Subcutaneous adipose tissue (tissue), 4 donors: ENCODE data around the gene TSPAN6. TPM values are rescaled to one million over a fixed set of nuclear protein-coding genes. Genes with fewer than 3 reads are reported as not detected.

Experiments used
- total RNA-seq, 4 donors: library from RNA; depleted of rRNA; stranded (reverse); fragments of >200 nt; gene quantifications; one replicate each; pipeline ENCODE4 v1.1.0, GENCODE V29; 2016
- TF ChIP-seq, protein P1 (sequence below): fragments of 450-650 bp; IDR thresholded peaks from one replicate; pipeline ENCODE4 v1.5.1; 2016; ENCODE audit warnings: low read depth, mild to moderate bottlenecking, control low read depth, antibody characterized with exemption, moderate library complexity

TSPAN6 gene
- total RNA-seq, 4 donors from 2014 or later: 29.1 to 56.7 (median 38.4) TPM

DNA sequence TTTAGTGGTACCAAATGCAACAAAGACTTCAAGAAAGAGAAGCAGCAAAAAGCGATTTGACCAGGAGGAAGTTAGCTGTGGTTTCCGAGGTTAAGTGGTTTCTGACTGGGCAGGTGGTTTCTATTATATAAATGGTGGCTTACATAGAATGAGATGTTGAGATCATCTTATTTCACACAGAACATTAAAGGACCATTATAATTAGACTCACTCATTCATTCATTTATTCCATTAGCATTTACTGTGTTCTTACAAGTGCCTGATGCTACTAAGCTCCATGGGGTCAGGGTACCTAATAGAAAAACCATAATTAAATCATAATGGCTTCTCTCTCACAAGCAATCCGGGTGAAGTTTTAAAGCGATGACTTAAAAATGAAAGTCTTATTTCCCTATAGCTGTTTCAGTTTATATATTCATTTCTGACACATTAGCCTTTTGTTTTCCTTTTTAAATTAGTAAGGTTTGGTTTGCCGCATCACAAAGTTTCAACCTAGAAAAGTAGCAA lies 10.6 kb downstream of the TSPAN6 start:
- TF ChIP-seq, protein P1, sequence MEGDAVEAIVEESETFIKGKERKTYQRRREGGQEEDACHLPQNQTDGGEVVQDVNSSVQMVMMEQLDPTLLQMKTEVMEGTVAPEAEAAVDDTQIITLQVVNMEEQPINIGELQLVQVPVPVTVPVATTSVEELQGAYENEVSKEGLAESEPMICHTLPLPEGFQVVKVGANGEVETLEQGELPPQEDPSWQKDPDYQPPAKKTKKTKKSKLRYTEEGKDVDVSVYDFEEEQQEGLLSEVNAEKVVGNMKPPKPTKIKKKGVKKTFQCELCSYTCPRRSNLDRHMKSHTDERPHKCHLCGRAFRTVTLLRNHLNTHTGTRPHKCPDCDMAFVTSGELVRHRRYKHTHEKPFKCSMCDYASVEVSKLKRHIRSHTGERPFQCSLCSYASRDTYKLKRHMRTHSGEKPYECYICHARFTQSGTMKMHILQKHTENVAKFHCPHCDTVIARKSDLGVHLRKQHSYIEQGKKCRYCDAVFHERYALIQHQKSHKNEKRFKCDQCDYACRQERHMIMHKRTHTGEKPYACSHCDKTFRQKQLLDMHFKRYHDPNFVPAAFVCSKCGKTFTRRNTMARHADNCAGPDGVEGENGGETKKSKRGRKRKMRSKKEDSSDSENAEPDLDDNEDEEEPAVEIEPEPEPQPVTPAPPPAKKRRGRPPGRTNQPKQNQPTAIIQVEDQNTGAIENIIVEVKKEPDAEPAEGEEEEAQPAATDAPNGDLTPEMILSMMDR: no peak

DNA sequence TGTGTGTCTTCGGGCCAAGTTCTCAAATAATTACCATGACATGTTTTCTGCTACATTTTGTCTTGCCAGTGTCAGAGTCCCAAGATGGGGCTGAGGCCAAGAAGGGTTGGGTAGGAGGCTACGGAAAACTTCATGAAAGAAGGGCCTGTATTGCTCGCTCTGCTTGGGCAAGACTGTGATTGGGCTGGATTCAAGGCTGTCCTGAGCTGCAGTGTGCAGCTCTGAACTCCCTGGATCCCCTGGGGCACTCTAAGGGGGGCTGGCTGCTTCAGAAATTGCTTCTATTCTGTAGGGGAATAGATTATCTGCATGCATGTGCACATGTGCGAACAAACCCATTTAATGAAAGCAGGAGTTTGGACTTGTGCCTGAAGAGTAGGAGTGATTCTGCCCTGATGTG lies 13.6 kb downstream of the TSPAN6 start:
- TF ChIP-seq, protein P1: no peak

DNA sequence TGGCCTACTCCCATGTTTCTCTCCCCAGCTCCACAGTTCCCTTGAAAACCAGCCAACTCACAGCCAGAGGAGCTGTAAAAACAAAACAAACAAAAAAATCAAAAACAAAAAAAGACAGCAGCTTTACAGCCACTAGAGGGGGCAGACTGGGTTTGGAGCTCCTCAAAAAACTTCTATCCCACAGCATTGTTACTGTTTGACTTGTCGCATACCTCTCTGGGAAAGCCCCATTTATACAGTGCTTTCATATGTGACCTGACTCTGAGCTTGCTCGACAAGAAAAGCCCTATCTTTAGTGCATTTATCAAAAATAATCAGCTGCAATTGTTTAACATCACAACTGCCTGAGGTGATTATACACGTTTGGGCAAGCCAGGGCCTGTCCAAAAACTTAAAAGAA lies 21.6 kb downstream of the TSPAN6 start:
- TF ChIP-seq, protein P1: no peak

DNA sequence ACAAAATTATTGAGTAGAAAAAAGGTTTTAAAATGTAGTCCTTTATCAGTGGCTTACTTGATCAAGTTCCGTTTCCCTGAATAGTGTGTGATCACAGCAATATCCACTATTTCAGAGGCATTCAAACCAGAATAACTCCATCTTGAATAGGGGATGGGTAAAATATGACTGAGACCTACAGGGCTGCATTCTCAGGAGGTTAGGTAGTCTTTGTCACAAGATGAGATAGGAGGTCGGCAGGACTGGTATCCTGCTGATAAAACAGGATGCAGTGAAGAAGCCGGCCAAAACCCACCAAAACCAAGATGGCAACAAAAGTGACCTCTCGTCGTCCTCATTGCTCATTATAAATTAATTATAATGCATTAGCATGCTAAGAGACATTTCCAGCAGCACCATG lies 24.7 kb downstream of the TSPAN6 start:
- TF ChIP-seq, protein P1: no peak

DNA sequence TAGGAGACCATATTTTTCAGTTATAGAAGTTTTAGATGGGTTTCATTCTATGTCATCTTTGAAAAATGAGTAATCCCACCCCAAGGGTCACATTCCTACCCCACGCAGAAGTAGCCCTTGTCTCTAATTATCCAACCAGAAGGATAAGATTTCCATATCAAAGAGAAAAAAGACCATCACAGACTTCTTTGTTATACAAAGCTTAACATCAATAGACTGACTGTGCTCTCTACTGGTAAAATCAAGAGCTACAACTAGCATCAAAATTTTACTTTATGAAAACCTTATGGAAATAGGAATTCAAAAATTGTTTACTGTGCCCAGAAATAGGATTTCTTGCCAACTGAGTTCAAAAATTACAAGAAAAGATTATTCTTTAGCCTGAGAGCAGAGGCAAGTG lies 27.0 kb downstream of the TSPAN6 start:
- TF ChIP-seq, protein P1: no peak

DNA sequence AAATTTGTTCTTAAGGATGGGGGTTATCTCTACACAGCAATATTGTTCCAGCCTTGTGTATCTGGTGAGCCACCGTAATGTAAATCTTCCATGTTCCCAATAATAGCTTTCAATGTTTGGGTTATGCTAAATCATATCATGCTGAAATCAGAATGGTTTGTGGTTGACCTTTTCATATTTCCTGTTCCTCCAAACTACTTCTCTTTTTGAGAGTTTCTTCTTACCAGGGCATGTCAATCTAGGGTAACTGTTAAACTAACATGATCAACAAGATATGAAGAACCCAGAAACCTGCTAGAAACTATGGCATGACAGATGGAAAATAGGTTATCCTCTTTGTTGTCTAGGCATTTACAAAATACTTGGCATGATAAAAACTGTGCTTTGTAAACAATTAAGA lies 29.9 kb downstream of the TSPAN6 start:
- TF ChIP-seq, protein P1: no peak

DNA sequence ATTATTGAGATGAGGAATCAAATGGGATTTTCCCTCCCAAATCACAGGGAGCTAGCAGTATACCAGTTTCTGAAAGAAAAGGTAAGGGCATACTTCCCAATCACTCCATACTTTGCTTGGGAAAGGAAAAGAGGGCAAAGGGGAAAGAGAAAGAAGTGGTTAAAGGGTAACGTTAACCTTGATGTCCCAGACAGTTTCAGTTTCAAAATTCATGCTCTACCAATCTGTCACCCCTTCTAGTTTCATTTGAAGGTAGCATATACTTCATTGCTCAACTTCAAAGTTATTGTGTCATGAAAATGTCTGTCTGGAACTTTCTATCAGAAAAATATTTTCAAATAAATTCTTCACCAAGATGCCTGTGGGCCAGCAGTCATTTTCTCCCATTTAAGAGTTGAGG lies 35.8 kb downstream of the TSPAN6 start:
- TF ChIP-seq, protein P1: no peak
